A549 (cell line): ENCODE results near the gene RGL1. TPM values are rescaled to one million over a fixed set of nuclear protein-coding genes. Genes with fewer than 3 reads are reported as not detected.

Source experiments
- ATAC-seq, 2 experiments: fragments of 200-7000 bp in 1 of 2; fragments of >200 bp in 1 of 2; cut with Nextera tagmentation in 1 of 2; cut with Tn5 transposase in 1 of 2; 3 replicates each; pipeline versions ENCODE4 v1.8.0 to v1.9.1; 2018 to 2020; ENCODE audit warnings: mild to moderate bottlenecking in 1 of 2, moderate library complexity in 1 of 2
- CTCF ChIA-PET: fragments of 300-600 bp; sonication (Branson Sonifier 250); formaldehyde crosslinking; extraction: SDS; loops from one replicate; lab custom pipeline; 2021; ENCODE audit warnings: antibody characterized with exemption, inconsistent platforms; lab: Yijun Ruan, JAX
- POLR2A ChIA-PET: fragments of 350-600 bp; formaldehyde crosslinking; extraction: SDS; loops from one replicate; lab custom pipeline; 2021; ENCODE audit warnings: antibody characterized with exemption, inconsistent platforms; lab: Yijun Ruan, JAX
- DNase-seq, 2 experiments: peaks; one replicate each; pipeline versions ENCODE4 v3.0.0 to v3.0.0-alpha.2; 2011 to 2016; ENCODE audit warnings: low read depth in 1 of 2, low spot score in 1 of 2
- FAIRE-seq: peaks from 2 replicates; lab custom pipeline; 2011; peaks lifted over from hg19 to GRCh38; lab: Jason Lieb, UNC
- H3K27ac ChIP-seq, 2 experiments: fragments of >200 bp; sonication (Bioruptor Twin); formaldehyde crosslinking; 3 replicates each; pipeline ENCODE4 v1.5.1; 2016 to 2017
- H3K4me1 ChIP-seq: fragments of >200 bp; sonication (Bioruptor Twin); formaldehyde crosslinking; 3 replicates; pipeline ENCODE4 v1.6.1; 2016
- H3K4me2 ChIP-seq: fragments of >200 bp; sonication (Bioruptor Twin); formaldehyde crosslinking; 3 replicates; pipeline ENCODE4 v1.6.1; 2016
- H3K4me3 ChIP-seq: fragments of >200 bp; sonication (Bioruptor Twin); formaldehyde crosslinking; 3 replicates; pipeline ENCODE4 v1.5.1; 2016
- H3K9me3 ChIP-seq: fragments of >200 bp; sonication (Bioruptor Twin); formaldehyde crosslinking; 3 replicates; pipeline ENCODE4 v1.6.1; 2016
- CBX8 ChIP-seq: fragments of 200-600 bp; sonication (generic); IDR thresholded peaks from 2 replicates; pipeline ENCODE4 v1.6.1; 2016
- CEBPB ChIP-seq, 2 experiments: fragments of >200 bp in 1 of 2; sonication (Bioruptor Twin) in 1 of 2; formaldehyde crosslinking in 1 of 2; IDR thresholded peaks; 2 replicates each; pipeline ENCODE4 v1.6.1; 2012 to 2016
- CHD2 ChIP-seq: fragments of 150-350 bp; IDR thresholded peaks from 2 replicates; pipeline ENCODE4 v1.6.1; 2014; ENCODE audit warnings: low read length; ENCODE audit not compliant: partially characterized antibody
- EHF ChIP-seq: fragments of 250-450 bp; sonication (Bioruptor Pico); IDR thresholded peaks from 2 replicates; pipeline ENCODE4 v1.5.0; 2020; ENCODE audit warnings: mild to moderate bottlenecking
- EP300 ChIP-seq, 2 experiments: fragments of >200 bp; sonication (Bioruptor Twin); formaldehyde crosslinking; IDR thresholded peaks; 2 replicates in 1 of 2; 3 replicates in 1 of 2; pipeline ENCODE4 v1.6.1; 2016 to 2017
- FOSB ChIP-seq: fragments of 250-450 bp; sonication (Bioruptor Pico); IDR thresholded peaks from 2 replicates; pipeline ENCODE4 v1.5.0; 2020; ENCODE audit warnings: mild to moderate bottlenecking, moderate library complexity
- FOSL2 ChIP-seq, 2 experiments: fragments of 450-650 bp in 1 of 2; fragments of >200 bp in 1 of 2; sonication (Bioruptor Twin) in 1 of 2; formaldehyde crosslinking; IDR thresholded peaks; 2 replicates each; pipeline versions ENCODE4 v1.5.0 to v1.6.1; 2016 to 2020; ENCODE audit warnings: mild to moderate bottlenecking in 1 of 2, moderate library complexity in 1 of 2
- FOXS1 ChIP-seq: fragments of 250-450 bp; sonication (Bioruptor Pico); IDR thresholded peaks from 2 replicates; pipeline ENCODE4 v1.5.0; 2020; ENCODE audit warnings: mild to moderate bottlenecking, moderate library complexity
- MAZ ChIP-seq: fragments of 150-350 bp; IDR thresholded peaks from 2 replicates; pipeline ENCODE4 v1.6.1; 2014; ENCODE audit warnings: antibody characterized with exemption, low read depth, low read length, borderline replicate concordance
- MYC ChIP-seq: IDR thresholded peaks from 2 replicates; pipeline ENCODE4 v1.6.1; 2012; ENCODE audit warnings: mild to moderate bottlenecking, inconsistent platforms, low read length, improper control_type of control experiment, borderline replicate concordance
- PHF8 ChIP-seq: fragments of 200-600 bp; sonication (generic); IDR thresholded peaks from 2 replicates; pipeline ENCODE4 v1.6.1; 2016; ENCODE audit warnings: low read depth, mild to moderate bottlenecking, antibody characterized with exemption, moderate library complexity, borderline replicate concordance
- POLR2A ChIP-seq: IDR thresholded peaks from 2 replicates; pipeline ENCODE4 v1.6.1; 2012; ENCODE audit warnings: mild to moderate bottlenecking, low read length
- RARB ChIP-seq: fragments of 250-450 bp; sonication (Bioruptor Pico); IDR thresholded peaks from 2 replicates; pipeline ENCODE4 v1.8.0; 2021; ENCODE audit warnings: mild to moderate bottlenecking, moderate library complexity
- RNF2 ChIP-seq: fragments of 200-600 bp; sonication (generic); IDR thresholded peaks from 2 replicates; pipeline ENCODE4 v1.6.1; 2016; ENCODE audit warnings: low read depth, mild to moderate bottlenecking, antibody characterized with exemption, moderate library complexity, borderline replicate concordance
- TP53 ChIP-seq: fragments of 250-450 bp; sonication (Bioruptor Pico); IDR thresholded peaks from 2 replicates; pipeline ENCODE4 v1.5.0; 2021; ENCODE audit warnings: mild to moderate bottlenecking, moderate library complexity
- ZC3H11A ChIP-seq: fragments of 450-650 bp; IDR thresholded peaks from 2 replicates; pipeline ENCODE4 v1.6.1; 2014; ENCODE audit warnings: antibody characterized with exemption, mild to moderate bottlenecking
- ZFP36 ChIP-seq: fragments of 450-650 bp; IDR thresholded peaks from 2 replicates; pipeline ENCODE4 v1.6.1; 2014; ENCODE audit warnings: borderline replicate concordance; ENCODE audit not compliant: partially characterized antibody
- ZSCAN20 ChIP-seq: fragments of 250-450 bp; sonication (Bioruptor Pico); IDR thresholded peaks from 2 replicates; pipeline ENCODE4 v1.8.0; 2022; ENCODE audit warnings: mild to moderate bottlenecking, moderate library complexity
- WGBS: methylation state at CpG from one replicate; pipeline ENCODE4 v1.1.6; 2017; ENCODE audit errors: missing lambda C conversion rate; 5-methylcytosine and 5-hydroxymethylcytosine counted together
- polyA plus RNA-seq, 4 experiments: library from polyadenylated mRNA; depleted of rRNA in 3 of 4; stranded (reverse); fragments of >200 nt; fragmentation: RNase III in 1 of 4; extraction: RNeasy Plus Mini Kit Qiagen cat#74134 plus additional on column Dnase treatment in 1 of 4; gene quantifications; 2 replicates in 3 of 4; 3 replicates in 1 of 4; pipeline ENCODE4 v1.2.3, GENCODE V29; 2011 to 2017
- TF ChIP-seq, protein P1 (sequence below): fragments of 450-650 bp; IDR thresholded peaks from 2 replicates; pipeline ENCODE4 v1.6.1; 2014; ENCODE audit warnings: antibody characterized with exemption
- TF ChIP-seq, protein P2 (sequence below): IDR thresholded peaks from 2 replicates; pipeline ENCODE4 v1.6.1; 2012; ENCODE audit warnings: low read depth, borderline replicate concordance
- TF ChIP-seq, protein P3 (sequence below): fragments of 250-450 bp; sonication (Bioruptor Pico); IDR thresholded peaks from 2 replicates; pipeline ENCODE4 v1.5.0; 2020; ENCODE audit warnings: low read depth, mild to moderate bottlenecking, moderate library complexity

The RGL1 gene
- polyA plus RNA-seq, 2 of the 4 experiments (the other 2 are of a cell fraction) = 1.0 to 3.8 TPM

DNA sequence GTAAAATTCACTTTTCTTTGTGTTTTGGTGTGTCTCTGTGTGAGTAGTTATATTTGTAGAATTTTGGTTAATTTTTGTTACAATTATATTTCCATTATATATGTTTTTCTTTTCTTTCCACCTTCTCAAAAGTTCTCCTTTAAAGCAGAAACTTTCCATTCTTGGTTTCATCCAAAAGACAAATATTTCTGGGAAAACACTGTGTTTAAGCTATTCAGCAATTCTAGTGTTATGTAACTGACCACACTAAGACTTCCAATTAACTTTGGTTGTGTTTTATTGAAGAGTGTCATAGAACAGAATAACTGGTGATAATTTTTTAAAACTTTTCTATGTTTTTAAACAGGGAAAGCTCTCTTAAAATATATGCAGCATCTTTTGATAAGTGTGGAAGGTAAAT, 13.6 kb upstream of the RGL1 start:
- H3K9me3 ChIP-seq = peaks cover 14% of the 10 kb centered on the region; the same call in 1 of the 3 replicates
- ChIA-PET CTCF (no interaction called here), POLR2A (no interaction called here)
- H3K4me3 ChIP-seq = no peak overlapping the region
- no peak overlapping the region for H3K27ac ChIP-seq
- TF ChIP-seq, protein P1, sequence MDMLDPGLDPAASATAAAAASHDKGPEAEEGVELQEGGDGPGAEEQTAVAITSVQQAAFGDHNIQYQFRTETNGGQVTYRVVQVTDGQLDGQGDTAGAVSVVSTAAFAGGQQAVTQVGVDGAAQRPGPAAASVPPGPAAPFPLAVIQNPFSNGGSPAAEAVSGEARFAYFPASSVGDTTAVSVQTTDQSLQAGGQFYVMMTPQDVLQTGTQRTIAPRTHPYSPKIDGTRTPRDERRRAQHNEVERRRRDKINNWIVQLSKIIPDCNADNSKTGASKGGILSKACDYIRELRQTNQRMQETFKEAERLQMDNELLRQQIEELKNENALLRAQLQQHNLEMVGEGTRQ = no peak
- TF ChIP-seq MAZ = no peak
- TF ChIP-seq FOXS1 (CRISPR knock-in tag) = no peak
- TF ChIP-seq EHF (CRISPR knock-in tag) = no peak
- no peak for TF ChIP-seq PHF8
- no peak for TF ChIP-seq FOSL2 (IDR thresholded peaks at IDR 0.05)
- TF ChIP-seq FOSL2 (CRISPR knock-in tag; IDR thresholded peaks at IDR 0.05) = no peak
- no peak for TF ChIP-seq EP300 (IDR thresholded peaks at IDR 0.05)
- TF ChIP-seq, all 56 proteins: peak for 0
- no peak overlapping the region for H3K4me2 ChIP-seq
- FAIRE-seq (no peak), ATAC-seq (no peak), DNase-seq (no peak)
- H3K4me1 ChIP-seq = no peaks in the 10 kb centered on the region

DNA sequence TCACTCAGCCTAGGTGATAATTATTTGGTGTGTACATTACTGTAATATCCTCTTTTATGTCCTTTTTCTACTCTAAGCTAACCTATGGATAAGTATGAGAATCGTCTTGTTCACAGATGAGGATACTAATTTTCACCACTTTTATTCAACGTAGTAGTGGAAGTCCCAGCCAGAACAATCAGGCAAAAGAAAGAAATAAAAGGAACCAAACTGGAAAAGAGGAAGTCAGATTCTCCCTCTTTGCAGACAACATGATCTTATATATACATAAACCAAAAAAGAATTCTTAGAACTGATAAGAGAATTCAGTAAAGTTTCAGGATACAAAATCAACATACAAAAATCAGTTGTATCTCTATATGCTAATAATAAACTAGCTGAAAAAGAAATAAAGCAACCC, 12.6 kb upstream of the RGL1 start:
- no peak overlapping the region for H3K4me2 ChIP-seq
- WGBS = 18% methylated on average over 2 of the region's 2 CpGs
- H3K27ac ChIP-seq = no peak overlapping the region
- no peak for DNase-seq
- no peak for FAIRE-seq
- POLR2A ChIA-PET = no interaction called here
- TF ChIP-seq ZSCAN20 = no peak
- TF ChIP-seq EHF (CRISPR knock-in tag) = no peak
- no peak for TF ChIP-seq TP53 (CRISPR knock-in tag)
- no peak for TF ChIP-seq CBX8
- TF ChIP-seq, protein P2, sequence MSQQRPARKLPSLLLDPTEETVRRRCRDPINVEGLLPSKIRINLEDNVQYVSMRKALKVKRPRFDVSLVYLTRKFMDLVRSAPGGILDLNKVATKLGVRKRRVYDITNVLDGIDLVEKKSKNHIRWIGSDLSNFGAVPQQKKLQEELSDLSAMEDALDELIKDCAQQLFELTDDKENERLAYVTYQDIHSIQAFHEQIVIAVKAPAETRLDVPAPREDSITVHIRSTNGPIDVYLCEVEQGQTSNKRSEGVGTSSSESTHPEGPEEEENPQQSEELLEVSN = no peak
- no peak for TF ChIP-seq ZFP36
- no peak for TF ChIP-seq CHD2
- TF ChIP-seq ZC3H11A = no peak
- H3K9me3 ChIP-seq = peaks cover 14% of the 10 kb centered on the region; the same call in 1 of the 3 replicates
- no peaks in the 10 kb centered on the region for H3K4me1 ChIP-seq
- H3K4me3 ChIP-seq = no peak overlapping the region
- no peak for ATAC-seq
- CTCF ChIA-PET = no interaction called here

DNA sequence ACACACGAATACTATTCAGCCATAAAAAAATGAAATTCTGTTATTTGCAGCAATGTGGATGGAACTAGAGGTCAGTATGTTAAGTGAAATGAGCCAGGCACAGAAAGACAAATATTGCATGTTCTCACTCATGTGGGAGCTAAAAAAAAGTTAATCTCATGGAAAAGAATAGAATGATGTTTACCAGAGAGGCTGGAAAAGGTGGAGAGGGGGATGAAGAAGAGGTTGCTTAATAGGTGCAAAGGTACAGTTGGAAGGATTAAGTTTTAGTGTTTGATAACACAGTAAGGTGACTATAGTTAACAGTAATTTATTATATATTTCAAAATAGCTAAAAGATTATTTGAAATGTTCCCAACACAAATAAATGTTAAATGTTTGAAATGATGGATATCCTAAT, 10.8 kb upstream of the RGL1 start:
- CTCF ChIA-PET = interaction anchor here (0.7 kb wide), 1 partner anchor 39 kb away, joined by 3 read pairs; no protein-coding TSS in a partner anchor
- POLR2A ChIA-PET = no interaction called here
- 47% methylated on average over 1 of the region's 1 CpG for WGBS
- no peaks in the 10 kb centered on the region for H3K4me1 ChIP-seq
- H3K27ac ChIP-seq = no peak overlapping the region
- H3K4me3 ChIP-seq = no peak overlapping the region
- DNase-seq = no peak
- ATAC-seq = no peak
- no peak overlapping the region for H3K4me2 ChIP-seq
- TF ChIP-seq ZFP36 = no peak
- TF ChIP-seq MYC = no peak
- no peak for TF ChIP-seq FOSB (CRISPR knock-in tag)
- TF ChIP-seq, protein P3, sequence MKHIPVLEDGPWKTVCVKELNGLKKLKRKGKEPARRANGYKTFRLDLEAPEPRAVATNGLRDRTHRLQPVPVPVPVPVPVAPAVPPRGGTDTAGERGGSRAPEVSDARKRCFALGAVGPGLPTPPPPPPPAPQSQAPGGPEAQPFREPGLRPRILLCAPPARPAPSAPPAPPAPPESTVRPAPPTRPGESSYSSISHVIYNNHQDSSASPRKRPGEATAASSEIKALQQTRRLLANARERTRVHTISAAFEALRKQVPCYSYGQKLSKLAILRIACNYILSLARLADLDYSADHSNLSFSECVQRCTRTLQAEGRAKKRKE (CRISPR knock-in tag) = no peak
- TF ChIP-seq RARB = no peak
- no peak for TF ChIP-seq RNF2
- TF ChIP-seq CEBPB (IDR thresholded peaks at IDR 0.05) = no peak
- no peak for TF ChIP-seq POLR2A
- TF ChIP-seq, protein P2 = no peak
- TF ChIP-seq FOXS1 (CRISPR knock-in tag) = no peak
- TF ChIP-seq, all 56 proteins: peak for 0
- H3K9me3 ChIP-seq = peaks cover 14% of the 10 kb centered on the region; the same call in 1 of the 3 replicates
- no peak for FAIRE-seq
